GM19023 (cell line): ENCODE measurements around the gene ATP6V0A4.
"Not testable (repeated sequence)": the region's sequence is repeated elsewhere in the genome, so short reads cannot be mapped to it uniquely, and the experiment has no call there.

Experiments used
- ATAC-seq: cut with Tn5 transposase; IDR thresholded peaks from one replicate; pipeline ENCODE4 v1.9.1; 2021; ENCODE audit warnings: mild to moderate bottlenecking, moderate library complexity; ENCODE audit not compliant: unreplicated experiment

The ATP6V0A4 gene

DNA sequence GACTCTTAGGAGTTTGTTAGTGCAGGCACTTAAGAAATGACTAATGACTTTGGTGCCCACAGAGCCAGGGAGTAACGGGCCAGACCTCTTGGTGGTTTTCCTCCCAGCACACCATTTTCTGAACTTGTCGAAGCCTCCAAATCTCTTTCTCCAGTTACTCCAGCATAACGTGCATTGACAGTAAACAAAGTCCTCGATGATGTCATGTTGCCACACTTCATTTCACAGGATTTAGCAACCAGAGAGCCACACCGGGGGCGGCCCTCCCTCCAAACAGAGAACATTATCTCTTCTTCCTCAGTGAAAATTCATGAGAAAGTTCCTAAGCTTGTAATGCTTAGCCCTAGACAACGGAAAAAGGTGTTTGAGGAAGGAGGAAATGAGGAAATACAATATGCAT is 92.8 kb downstream of the ATP6V0A4 start:
- no peak for ATAC-seq

DNA sequence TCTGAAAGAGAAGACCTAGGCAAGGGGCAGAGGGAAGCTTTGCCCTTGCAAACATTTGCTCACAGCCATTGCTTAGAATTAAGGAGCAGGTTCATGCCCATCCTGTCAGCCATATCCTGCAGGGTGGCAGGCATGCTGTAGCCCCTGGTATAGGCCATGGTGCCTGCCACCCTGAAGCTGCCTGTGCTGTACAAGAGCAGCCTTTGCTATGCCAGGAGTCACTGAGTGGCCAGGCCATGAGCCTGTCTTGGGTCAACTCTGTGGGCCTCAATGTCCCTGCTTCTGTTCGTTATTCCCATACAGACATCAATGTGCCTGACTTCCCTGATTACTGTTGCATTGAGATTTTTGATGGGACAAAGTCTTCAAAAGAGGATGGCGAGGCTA is 96.5 kb downstream of the ATP6V0A4 start:
- ATAC-seq: no peak

GRCh38 chr7:138700857-138701536 is 97.0 kb downstream of the ATP6V0A4 start, which contains the start of gene SVOPL:
TSS of gene SVOPL (minus strand) at chr7:138701362. CDS start at chr7:138679045, 22,317 bp downstream.
- no peak for ATAC-seq

DNA sequence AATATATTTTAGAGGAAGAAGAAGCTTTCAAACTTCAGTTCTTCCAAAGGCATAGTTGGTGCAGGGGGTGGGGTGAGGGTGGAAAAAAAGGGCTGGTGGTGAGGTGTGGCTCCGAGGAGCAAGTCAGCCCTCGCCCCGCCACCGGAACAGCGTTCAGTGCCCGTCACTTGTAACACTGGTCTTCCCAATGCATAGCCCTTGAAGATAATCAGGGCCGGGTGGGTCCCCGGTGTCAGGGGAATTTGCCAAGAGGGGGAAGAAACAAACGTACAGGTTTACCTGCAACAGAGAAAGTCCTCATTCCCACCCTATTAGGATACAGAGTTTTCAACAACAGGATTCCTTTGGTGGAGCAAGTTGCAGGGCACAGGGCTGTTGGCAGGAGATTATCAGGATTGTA is 98.3 kb downstream of the ATP6V0A4 start:
- ATAC-seq: no peak

- ATAC-seq: no peak
Observed at GRCh38 chr7:138698281-138698680, 99.7 kb downstream of the ATP6V0A4 start.

- no peak for ATAC-seq
Observed at GRCh38 chr7:138697535-138698182, 100.3 kb downstream of the ATP6V0A4 start.

DNA sequence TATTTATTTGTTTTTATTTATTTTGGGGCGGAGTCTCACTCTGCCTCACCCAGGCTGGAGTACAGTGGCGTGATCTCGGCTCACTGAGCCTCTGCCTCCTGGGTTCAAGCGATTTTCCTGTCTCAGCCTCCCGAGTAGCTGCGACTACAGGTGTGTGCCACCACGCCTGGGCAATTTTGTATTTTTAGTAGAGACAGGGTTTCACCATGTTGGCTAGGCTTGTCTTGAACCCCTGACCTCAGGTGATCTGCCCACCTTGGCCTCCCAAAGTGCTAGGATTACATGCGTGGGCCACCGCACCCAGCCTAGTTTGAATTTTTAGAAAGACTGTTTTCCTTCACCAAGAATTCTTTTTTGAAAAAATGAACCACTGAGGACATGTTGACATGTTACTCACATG is 102.2 kb downstream of the ATP6V0A4 start:
- ATAC-seq: not testable (repeated sequence)

GRCh38 chr7:138695106-138695505 is 102.9 kb downstream of the ATP6V0A4 start:
- no peak for ATAC-seq

DNA sequence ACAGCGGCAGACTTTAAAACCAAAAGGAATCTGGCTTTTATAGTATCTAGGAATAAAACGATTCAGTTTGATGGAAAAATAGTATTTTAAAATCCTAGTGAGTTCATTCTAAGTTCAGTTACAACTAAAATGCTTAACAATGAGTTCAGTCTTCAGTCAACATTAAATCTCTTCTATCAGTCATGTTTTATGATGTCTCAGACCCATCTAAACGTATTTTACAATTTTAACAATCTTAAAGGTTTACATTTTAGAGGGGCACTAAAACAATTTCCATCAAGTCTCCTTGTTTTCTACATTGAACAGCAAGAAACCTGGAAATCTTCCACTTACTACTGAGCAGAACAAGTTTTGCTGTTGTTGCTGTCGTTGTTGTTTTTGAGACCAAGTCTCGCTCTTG is 106.8 kb downstream of the ATP6V0A4 start:
- no peak for ATAC-seq

GRCh38 chr7:138690495-138690894 is 107.5 kb downstream of the ATP6V0A4 start:
- ATAC-seq: no peak

DNA sequence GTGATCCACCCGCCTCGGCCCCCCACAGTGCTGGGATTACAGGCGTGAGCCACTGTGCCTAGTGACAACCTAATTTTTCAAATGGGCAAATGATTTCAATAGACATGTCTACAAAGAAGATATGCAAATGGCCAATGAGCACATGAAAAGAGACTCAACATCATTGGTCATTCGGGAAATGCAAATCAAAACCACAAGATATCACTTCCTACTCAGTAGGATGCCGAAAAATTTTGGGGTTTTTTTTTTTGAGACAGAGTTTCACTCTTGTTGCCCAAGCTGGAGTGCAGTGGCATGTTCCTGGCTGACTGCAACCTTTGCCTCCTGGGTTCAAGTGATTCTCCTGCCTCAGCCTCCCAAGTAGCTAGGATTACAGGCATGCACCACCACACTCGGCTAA is 110.0 kb downstream of the ATP6V0A4 start:
- ATAC-seq: not testable (repeated sequence)

DNA sequence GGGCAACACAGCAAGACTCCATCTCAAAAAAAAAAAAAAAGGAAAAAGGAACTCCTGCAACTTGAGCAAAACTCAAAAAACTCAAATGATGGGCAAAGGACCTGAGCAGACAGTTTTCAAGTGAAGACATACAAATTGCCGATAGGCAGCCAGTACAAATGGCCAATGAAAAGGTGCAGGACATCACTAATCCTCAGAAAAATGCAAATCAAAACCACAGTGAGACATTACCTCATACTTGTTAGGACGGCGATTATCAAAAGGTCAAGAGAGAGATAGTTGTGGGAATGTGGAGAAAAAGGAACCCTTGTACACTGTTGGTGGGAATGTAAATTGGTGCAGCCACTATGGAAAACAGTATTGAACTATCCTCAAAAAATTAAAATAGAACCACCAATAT is 113.7 kb downstream of the ATP6V0A4 start:
- no peak for ATAC-seq

DNA sequence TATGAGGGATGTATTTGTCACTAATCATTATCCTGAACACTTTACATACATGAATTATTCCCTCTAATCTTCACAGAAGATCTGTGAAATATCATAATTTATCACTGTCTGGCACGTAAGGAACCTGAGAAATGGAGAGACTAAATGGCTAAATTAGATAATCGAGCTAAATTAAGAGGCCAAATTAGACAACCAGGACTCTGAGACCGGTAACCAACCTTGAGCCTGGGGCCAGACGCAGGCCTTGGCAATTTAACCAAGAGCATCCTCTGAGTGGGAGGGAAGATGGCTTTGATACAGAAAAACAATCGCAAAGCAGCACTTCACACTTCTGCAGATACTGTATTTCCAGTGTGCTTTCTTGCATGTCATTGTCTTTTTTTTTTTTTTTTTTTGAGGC is 118.2 kb downstream of the ATP6V0A4 start:
- no peak for ATAC-seq

GRCh38 chr7:138670594-138670993 is 127.4 kb downstream of the ATP6V0A4 start:
- ATAC-seq: no peak

- ATAC-seq: no peak
Observed at GRCh38 chr7:138669364-138669763, 128.6 kb downstream of the ATP6V0A4 start.

DNA sequence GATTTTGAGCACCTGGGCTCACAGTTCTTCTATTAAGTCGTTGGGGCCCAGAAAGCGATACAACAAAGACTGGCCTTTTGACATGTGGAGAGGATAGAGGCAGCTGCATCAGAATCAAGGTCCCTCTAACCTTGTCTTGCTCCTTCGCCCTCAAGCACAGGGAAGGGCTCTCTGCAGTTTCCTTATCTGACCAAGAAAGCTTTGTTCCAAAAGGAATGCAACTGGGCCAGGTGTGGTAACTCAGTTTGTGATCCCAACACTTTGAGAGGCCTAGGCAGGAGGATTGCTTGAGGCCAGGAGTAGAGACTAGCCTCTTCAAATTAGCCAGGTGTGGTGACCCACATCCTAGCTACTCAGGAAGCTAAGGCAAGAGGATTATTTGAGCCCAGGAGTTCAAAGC is 129.1 kb downstream of the ATP6V0A4 start:
- ATAC-seq: no peak

GRCh38 chr7:138668229-138668596 is 129.8 kb downstream of the ATP6V0A4 start:
- no peak for ATAC-seq

- ATAC-seq: no peak
Observed at GRCh38 chr7:138667535-138668228, 130.3 kb downstream of the ATP6V0A4 start.

DNA sequence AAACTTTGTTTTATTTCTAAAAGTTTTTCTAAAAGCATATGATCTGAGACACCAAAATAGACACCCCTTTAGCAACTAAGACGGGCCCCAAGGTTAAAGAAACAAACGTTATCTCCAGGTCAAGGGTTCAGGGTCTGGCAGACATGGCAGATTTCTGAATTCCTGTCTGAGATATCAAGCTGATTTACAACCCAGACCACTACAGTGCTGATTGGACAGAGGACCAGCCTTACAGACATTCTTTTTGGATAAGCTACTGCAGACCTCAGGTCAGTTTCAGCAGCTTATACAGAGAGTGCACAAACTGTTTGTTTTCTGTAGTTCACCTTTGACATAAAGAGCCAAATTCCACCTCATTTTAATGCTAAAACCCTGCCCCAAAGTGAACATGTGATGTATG is 131.6 kb downstream of the ATP6V0A4 start:
- ATAC-seq: no peak

- ATAC-seq: no peak
Observed at GRCh38 chr7:138665669-138666140, 132.3 kb downstream of the ATP6V0A4 start.

- ATAC-seq: no peak
Observed at GRCh38 chr7:138665249-138665648, 132.7 kb downstream of the ATP6V0A4 start.
